Body of pancreas (tissue), 4 donors: Measurements from ENCODE around the gene CFAP410. TPM values are rescaled to one million over a fixed set of nuclear protein-coding genes. Genes with fewer than 3 reads are reported as not detected.

Experiments used
- ATAC-seq: fragments of 150-250 bp; one replicate; pipeline ENCODE4 v1.9.1; 2016
- DNase-seq, 4 donors: peaks; one replicate each; pipeline ENCODE4 v3.0.0-alpha.2; 2019
- H3K27ac ChIP-seq, 4 donors: fragments of 200-600 bp; sonication (generic); 1 replicate in 3 of 4; 2 replicates in 1 of 4; pipeline versions ENCODE4 v1.5.1 to v1.6.1; 2016 to 2019; ENCODE audit warnings: mild to moderate bottlenecking in 1 of 4, mixed read lengths in 1 of 4, moderate library complexity in 1 of 4
- H3K27me3 ChIP-seq, 2 donors: fragments of 200-600 bp; sonication (generic); one replicate each; pipeline ENCODE4 v1.6.0; 2016; ENCODE audit warnings: mild to moderate bottlenecking in 1 of 2
- H3K36me3 ChIP-seq, 2 donors: fragments of 200-600 bp; sonication (generic); replicated peaks in 1 of 2; 2 replicates each; pipeline ENCODE4 v1.5.1; 2016; ENCODE audit warnings: low read depth in 2 of 2; ENCODE audit not compliant: insufficient read depth in 1 of 2
- H3K4me1 ChIP-seq: fragments of 200-600 bp; sonication (generic); one replicate; pipeline ENCODE4 v1.6.0; 2016
- H3K4me3 ChIP-seq, 2 donors: fragments of 200-600 bp; sonication (generic); 1 replicate in 1 of 2; 2 replicates in 1 of 2; pipeline ENCODE4 v1.5.1; 2016 to 2019
- H3K9me3 ChIP-seq, 3 donors: fragments of 200-600 bp; sonication (generic); 1 replicate in 2 of 3; 2 replicates in 1 of 3; pipeline ENCODE4 v1.5.1; 2016
- POLR2A ChIP-seq, 3 donors: fragments of 450-650 bp; IDR thresholded peaks; one replicate each; pipeline ENCODE4 v1.6.1; 2016; ENCODE audit warnings: antibody characterized with exemption in 3 of 3, mild to moderate bottlenecking in 2 of 3
- WGBS, 2 donors: methylation state at CpG; one replicate each; pipeline ENCODE4 v1.1.5; 2017; 5-methylcytosine and 5-hydroxymethylcytosine counted together
- intact Hi-C: fragments of 100-400 bp; cut with DNase I; formaldehyde crosslinking; loops from one replicate; pipeline ENCODE4 v1.15.1; 2023
- total RNA-seq, 2 donors: library from RNA; depleted of rRNA; stranded (reverse); fragments of >200 nt; gene quantifications; one replicate each; pipeline ENCODE4 v1.1.0, GENCODE V29; 2016
- TF ChIP-seq, protein P1 (sequence below), 7 experiments: fragments of 450-650 bp in 4 of 7; fragments of 200-600 bp in 3 of 7; sonication (generic) in 3 of 7; IDR thresholded peaks; one replicate each; pipeline ENCODE4 v1.5.1; 2016 to 2019; ENCODE audit warnings: antibody characterized with exemption in 7 of 7

The CFAP410 gene
- total RNA-seq, 2 donors from 2014 or later: 24.6 to 43.8 TPM

DNA sequence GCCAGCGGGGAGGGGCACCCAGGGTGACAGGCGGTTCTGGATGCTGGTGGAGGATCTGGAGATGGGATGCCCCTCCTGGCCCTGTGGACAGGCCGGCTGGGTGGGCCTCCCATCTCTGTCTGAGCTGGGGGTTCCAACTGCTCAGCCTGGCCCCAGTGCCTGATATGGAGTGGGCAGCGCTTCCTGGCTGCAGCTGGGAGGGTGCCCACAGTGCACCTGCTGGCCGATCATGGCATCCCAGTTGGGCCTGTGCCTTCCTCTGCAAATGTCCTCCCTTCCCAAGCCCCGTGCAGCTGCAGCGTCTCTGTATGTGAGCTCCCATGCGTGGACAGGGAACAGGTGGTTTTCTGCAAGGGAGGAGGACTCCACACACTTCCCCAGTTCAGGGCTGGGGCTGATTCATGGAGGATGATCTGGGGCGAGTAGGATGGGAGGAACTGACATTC lies 37.2 kb downstream of the CFAP410 start:
- Histone ChIP-seq H3K27ac (peak overlapping the region in 3 of 4 donors; percentile 32 to 95 (median 66)), H3K4me1 (peaks cover 61% of the 10 kb centered on the region), H3K4me3 (no peak overlapping the region), H3K9me3 (no peaks in the 10 kb centered on the region), H3K36me3 (no peaks in the 10 kb centered on the region), H3K27me3 (no peaks in the 10 kb centered on the region)
- intact Hi-C loops: no loop called here
- no peak for ATAC-seq
- 36 to 69% methylated on average over 5 to 6 of the region's 9 CpGs for WGBS, 2 donors
- no peak for TF ChIP-seq POLR2A (IDR thresholded peaks at IDR 0.05)
- TF ChIP-seq, protein P1, sequence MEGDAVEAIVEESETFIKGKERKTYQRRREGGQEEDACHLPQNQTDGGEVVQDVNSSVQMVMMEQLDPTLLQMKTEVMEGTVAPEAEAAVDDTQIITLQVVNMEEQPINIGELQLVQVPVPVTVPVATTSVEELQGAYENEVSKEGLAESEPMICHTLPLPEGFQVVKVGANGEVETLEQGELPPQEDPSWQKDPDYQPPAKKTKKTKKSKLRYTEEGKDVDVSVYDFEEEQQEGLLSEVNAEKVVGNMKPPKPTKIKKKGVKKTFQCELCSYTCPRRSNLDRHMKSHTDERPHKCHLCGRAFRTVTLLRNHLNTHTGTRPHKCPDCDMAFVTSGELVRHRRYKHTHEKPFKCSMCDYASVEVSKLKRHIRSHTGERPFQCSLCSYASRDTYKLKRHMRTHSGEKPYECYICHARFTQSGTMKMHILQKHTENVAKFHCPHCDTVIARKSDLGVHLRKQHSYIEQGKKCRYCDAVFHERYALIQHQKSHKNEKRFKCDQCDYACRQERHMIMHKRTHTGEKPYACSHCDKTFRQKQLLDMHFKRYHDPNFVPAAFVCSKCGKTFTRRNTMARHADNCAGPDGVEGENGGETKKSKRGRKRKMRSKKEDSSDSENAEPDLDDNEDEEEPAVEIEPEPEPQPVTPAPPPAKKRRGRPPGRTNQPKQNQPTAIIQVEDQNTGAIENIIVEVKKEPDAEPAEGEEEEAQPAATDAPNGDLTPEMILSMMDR (IDR thresholded peaks at IDR 0.05): peak in 3 of 7 experiments; percentile 11 to 24 (median 15)
- DNase-seq: peak in 2 of 4 donors; percentile 35 to 62

GRCh38 chr21:44301141-44301540 lies 38.0 kb downstream of the CFAP410 start:
- Histone ChIP-seq H3K4me1 (peaks cover 61% of the 10 kb centered on the region), H3K27ac (peak overlapping the region in 3 of 4 donors; percentile 79 to 95 (median 89)), H3K4me3 (no peak overlapping the region), H3K36me3 (no peaks in the 10 kb centered on the region), H3K27me3 (no peaks in the 10 kb centered on the region), H3K9me3 (no peaks in the 10 kb centered on the region)
- ATAC-seq: no peak
- intact Hi-C loops: no loop called here
- TF ChIP-seq POLR2A (IDR thresholded peaks at IDR 0.05): no peak
- TF ChIP-seq, protein P1 (IDR thresholded peaks at IDR 0.05): no peak
- 61 to 70% methylated on average over 8 to 11 of the region's 13 CpGs for WGBS, 2 donors
- no peak for DNase-seq

GRCh38 chr21:44300262-44300959 lies 38.8 kb downstream of the CFAP410 start:
- Histone ChIP-seq H3K4me3 (peak overlapping the region; percentile 48 to 64), H3K4me1 (peaks cover 61% of the 10 kb centered on the region), H3K9me3 (no peaks in the 10 kb centered on the region), H3K27ac (peak overlapping the region; percentile 79 to 95 (median 86)), H3K36me3 (no peaks in the 10 kb centered on the region), H3K27me3 (no peaks in the 10 kb centered on the region)
- peak; percentile 65 for ATAC-seq
- 1% methylated on average over 32 of the region's 67 CpGs; no CpG with 5 or more reads in 1 of the 2 donors for WGBS, 2 donors
- peak; percentile 39 to 67 (median 57) for TF ChIP-seq POLR2A (IDR thresholded peaks at IDR 0.05)
- TF ChIP-seq, protein P1 (IDR thresholded peaks at IDR 0.05): no peak
- DNase-seq: peak; percentile 71 to 77 (median 76)
- intact Hi-C loops: no loop called here

GRCh38 chr21:44299458-44300261 lies 39.5 kb downstream of the CFAP410 start, which contains the start of gene PFKL:
Gene PFKL, plus strand, starts transcription at chr21:44300053. Its CDS starts 53 bp downstream, at chr21:44300106.
- TF ChIP-seq, protein P1 (IDR thresholded peaks at IDR 0.05): peak in 1 of 7 experiments; percentile 1
- peak in 2 of 3 donors; percentile 5 for TF ChIP-seq POLR2A (IDR thresholded peaks at IDR 0.05)
- Histone ChIP-seq H3K9me3 (no peaks in the 10 kb centered on the region), H3K4me1 (peaks cover 55% of the 10 kb centered on the region), H3K27ac (peak within 1 kb of the TSS; percentile 79 to 95 (median 86)), H3K36me3 (no peaks in the 10 kb centered on the region), H3K27me3 (no peaks in the 10 kb centered on the region), H3K4me3 (peak within 1 kb of the TSS; percentile 48 to 64)
- intact Hi-C loops: no loop called here
- WGBS, 2 donors: 0 to 1% methylated on average over 25 to 56 of the region's 94 CpGs
- DNase-seq: peak; percentile 63 to 77 (median 68)
- peak; percentile 79 for ATAC-seq
